ENCODE results near the gene METAP1D. TPM values are rescaled to one million over a fixed set of nuclear protein-coding genes. Genes with fewer than 3 reads are reported as not detected.

The METAP1D gene
- total RNA-seq, 1 experiment from 2014 or later = 4.7 TPM

GRCh38 chr2:172050479-172051125 is 50.8 kb downstream of the METAP1D start:
- Mint-ChIP-seq H3K36me3 (no peaks in the 10 kb centered on the region), H3K4me1 (peaks cover 14% of the 10 kb centered on the region; the same call in 1 of the 2 replicates), H3K9me3 (no peaks in the 10 kb centered on the region), H3K27ac (no peak overlapping the region), H3K4me3 (no peak overlapping the region), H3K27me3 (ENCODE audit: low read depth) (no peaks in the 10 kb centered on the region)
- CTCF ChIA-PET = no interaction called here
- DNase-seq (ENCODE audit: low spot score) (no peak), ATAC-seq (no peak)
- POLR2A ChIA-PET = no interaction called here
- TF ChIP-seq JUN (CRISPR knock-in tag; IDR thresholded peaks at IDR 0.05) = no peak
- TF ChIP-seq, protein P1, sequence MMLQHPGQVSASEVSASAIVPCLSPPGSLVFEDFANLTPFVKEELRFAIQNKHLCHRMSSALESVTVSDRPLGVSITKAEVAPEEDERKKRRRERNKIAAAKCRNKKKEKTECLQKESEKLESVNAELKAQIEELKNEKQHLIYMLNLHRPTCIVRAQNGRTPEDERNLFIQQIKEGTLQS (CRISPR knock-in tag; conservative IDR thresholded peaks at IDR 0.05) = no peak
- TF ChIP-seq ZBTB21 (CRISPR knock-in tag; IDR thresholded peaks at IDR 0.05; ENCODE audit: borderline replicate concordance) = no peak
- TF ChIP-seq HMGA2 (CRISPR knock-in tag; IDR thresholded peaks at IDR 0.05) = no peak
- no peak for TF ChIP-seq ZNF317 (CRISPR knock-in tag; IDR thresholded peaks at IDR 0.05; ENCODE audit: borderline replicate concordance, low read depth)
- TF ChIP-seq GABPB1 (CRISPR knock-in tag; IDR thresholded peaks at IDR 0.05) = no peak
- no peak for TF ChIP-seq FOXK1 (CRISPR knock-in tag; IDR thresholded peaks at IDR 0.05)

- CTCF ChIA-PET = interaction anchor here (1.1 to 1.3 kb wide), 4 partner anchors 15 to 54 kb away, joined by 3 read pairs; no protein-coding TSS in a partner anchor
- no peaks in the 10 kb centered on the region for H3K9me3 Mint-ChIP-seq
- peak overlapping the region; percentile 24; the same call in 1 of the 2 replicates for H3K27ac Mint-ChIP-seq
- H3K36me3 Mint-ChIP-seq = no peaks in the 10 kb centered on the region
- DNase-seq (ENCODE audit: low spot score) (no peak), ATAC-seq (no peak)
- peaks cover 12% of the 10 kb centered on the region; the same call in 1 of the 2 replicates for H3K4me1 Mint-ChIP-seq
- POLR2A ChIA-PET = interaction anchor here (0.5 to 0.6 kb wide), 2 partner anchors 232 to 531 kb away, joined by 3 to 7 read pairs; no protein-coding TSS in a partner anchor
- TF ChIP-seq CREB1 (CRISPR knock-in tag; IDR thresholded peaks at IDR 0.05) (no peak), GABPB1 (CRISPR knock-in tag; IDR thresholded peaks at IDR 0.05) (peak; percentile 45; the same call in 1 of the 2 replicates)
- H3K27me3 Mint-ChIP-seq (ENCODE audit: low read depth) = no peaks in the 10 kb centered on the region
- H3K4me3 Mint-ChIP-seq = no peak overlapping the region
Measured at GRCh38 chr2:172052000-172052983, 52.5 kb downstream of the METAP1D start.

DNA sequence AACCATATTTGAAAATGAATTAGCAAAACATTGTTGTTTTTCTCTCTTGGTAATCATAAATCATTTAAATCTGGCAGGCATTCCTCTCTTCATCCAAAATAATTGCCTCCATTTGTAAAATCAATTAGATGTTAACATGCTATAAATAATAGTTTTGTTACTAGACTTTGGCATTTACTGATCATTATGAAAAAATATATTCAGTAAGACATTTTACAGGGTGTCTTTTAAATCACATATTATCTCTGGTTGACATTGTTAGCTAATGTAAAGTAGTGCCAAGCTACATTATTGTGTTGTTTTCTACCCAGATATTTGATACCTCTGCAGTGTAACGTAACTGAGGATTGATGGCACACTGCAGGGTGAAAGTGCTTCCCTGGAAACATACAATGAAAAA is 53.7 kb downstream of the METAP1D start:
- TF ChIP-seq AFF4 (CRISPR knock-in tag; IDR thresholded peaks at IDR 0.05; ENCODE audit: borderline replicate concordance) = no peak
- TF ChIP-seq MYBL2 (CRISPR knock-in tag; IDR thresholded peaks at IDR 0.05) = no peak
- TF ChIP-seq ZNF138 (CRISPR knock-in tag; conservative IDR thresholded peaks at IDR 0.05) = no peak
- no peak for TF ChIP-seq PRDM15 (CRISPR knock-in tag; IDR thresholded peaks at IDR 0.05)
- TF ChIP-seq CBFB (CRISPR knock-in tag; IDR thresholded peaks at IDR 0.05; ENCODE audit: low read depth) = no peak
- TF ChIP-seq NR1H2 (CRISPR knock-in tag; IDR thresholded peaks at IDR 0.05) = no peak
- no peak for TF ChIP-seq ZNF317 (CRISPR knock-in tag; IDR thresholded peaks at IDR 0.05; ENCODE audit: borderline replicate concordance, low read depth)
- TF ChIP-seq IRF2 (CRISPR knock-in tag; IDR thresholded peaks at IDR 0.05; ENCODE audit: borderline replicate concordance, low read depth) = no peak
- TF ChIP-seq, protein P2, sequence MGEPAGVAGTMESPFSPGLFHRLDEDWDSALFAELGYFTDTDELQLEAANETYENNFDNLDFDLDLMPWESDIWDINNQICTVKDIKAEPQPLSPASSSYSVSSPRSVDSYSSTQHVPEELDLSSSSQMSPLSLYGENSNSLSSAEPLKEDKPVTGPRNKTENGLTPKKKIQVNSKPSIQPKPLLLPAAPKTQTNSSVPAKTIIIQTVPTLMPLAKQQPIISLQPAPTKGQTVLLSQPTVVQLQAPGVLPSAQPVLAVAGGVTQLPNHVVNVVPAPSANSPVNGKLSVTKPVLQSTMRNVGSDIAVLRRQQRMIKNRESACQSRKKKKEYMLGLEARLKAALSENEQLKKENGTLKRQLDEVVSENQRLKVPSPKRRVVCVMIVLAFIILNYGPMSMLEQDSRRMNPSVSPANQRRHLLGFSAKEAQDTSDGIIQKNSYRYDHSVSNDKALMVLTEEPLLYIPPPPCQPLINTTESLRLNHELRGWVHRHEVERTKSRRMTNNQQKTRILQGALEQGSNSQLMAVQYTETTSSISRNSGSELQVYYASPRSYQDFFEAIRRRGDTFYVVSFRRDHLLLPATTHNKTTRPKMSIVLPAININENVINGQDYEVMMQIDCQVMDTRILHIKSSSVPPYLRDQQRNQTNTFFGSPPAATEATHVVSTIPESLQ (CRISPR knock-in tag; IDR thresholded peaks at IDR 0.05) = no peak
- TF ChIP-seq, protein P3, sequence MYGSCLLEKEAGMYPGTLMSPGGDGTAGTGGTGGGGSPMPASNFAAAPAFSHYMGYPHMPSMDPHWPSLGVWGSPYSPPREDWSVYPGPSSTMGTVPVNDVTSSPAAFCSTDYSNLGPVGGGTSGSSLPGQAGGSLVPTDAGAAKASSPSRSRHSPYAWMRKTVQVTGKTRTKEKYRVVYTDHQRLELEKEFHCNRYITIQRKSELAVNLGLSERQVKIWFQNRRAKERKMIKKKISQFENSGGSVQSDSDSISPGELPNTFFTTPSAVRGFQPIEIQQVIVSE (CRISPR knock-in tag; IDR thresholded peaks at IDR 0.05; ENCODE audit: borderline replicate concordance) = no peak
- H3K27ac Mint-ChIP-seq = no peak overlapping the region
- no peak for DNase-seq (ENCODE audit: low spot score)
- CTCF ChIA-PET = interaction anchor here (1.1 to 1.2 kb wide), 2 partner anchors 16 to 33 kb away, joined by 3 read pairs; no protein-coding TSS in a partner anchor
- H3K27me3 Mint-ChIP-seq (ENCODE audit: low read depth) = no peaks in the 10 kb centered on the region
- H3K9me3 Mint-ChIP-seq = no peaks in the 10 kb centered on the region
- no peak overlapping the region for H3K4me3 Mint-ChIP-seq
- POLR2A ChIA-PET = no interaction called here
- peaks cover 7% of the 10 kb centered on the region; the same call in 1 of the 2 replicates for H3K4me1 Mint-ChIP-seq
- no peaks in the 10 kb centered on the region for H3K36me3 Mint-ChIP-seq
- no peak for ATAC-seq

Data from WTC11 (cell line).